Neural crest cell (in vitro differentiated cells): ENCODE data around the gene NPAS3. TPM values are rescaled to one million over a fixed set of nuclear protein-coding genes. Genes with fewer than 3 reads are reported as not detected.

Experiments
- DNase-seq: peaks from one replicate; pipeline ENCODE4 v3.0.0; 2021; ENCODE audit warnings: low read depth, mixed read lengths, low spot score
- H3K27ac Mint-ChIP-seq: one replicate; pipeline ENCODE4 v1.8.0; 2021; ENCODE audit warnings: mild to moderate bottlenecking, mixed read lengths; ENCODE audit not compliant: unreplicated experiment
- H3K27me3 Mint-ChIP-seq: 2 replicates; pipeline ENCODE4 v1.8.0; 2021; ENCODE audit warnings: low read depth, mild to moderate bottlenecking, mixed read lengths
- H3K36me3 Mint-ChIP-seq: 2 replicates; pipeline ENCODE4 v1.8.0; 2021; ENCODE audit warnings: low read depth, mild to moderate bottlenecking, mixed read lengths
- H3K4me1 Mint-ChIP-seq: 2 replicates; pipeline ENCODE4 v1.8.0; 2021; ENCODE audit warnings: mixed read lengths
- H3K4me3 Mint-ChIP-seq: one replicate; pipeline ENCODE4 v1.8.0; 2021; ENCODE audit warnings: mild to moderate bottlenecking, mixed read lengths
- H3K9me3 Mint-ChIP-seq: 2 replicates; pipeline ENCODE4 v1.8.0; 2021; ENCODE audit warnings: mixed read lengths
- CTCF ChIP-seq: fragments of 200-600 bp; sonication (generic); conservative IDR thresholded peaks from 2 replicates; pipeline ENCODE4 v1.5.0; 2021; ENCODE audit warnings: antibody characterized with exemption, mild to moderate bottlenecking
- total RNA-seq: library from RNA; stranded (reverse); gene quantifications from 2 replicates; pipeline ENCODE4 v1.2.1, GENCODE V29; 2021

The NPAS3 gene
- total RNA-seq, 1 donor from 2014 or later = 18.2 TPM

DNA sequence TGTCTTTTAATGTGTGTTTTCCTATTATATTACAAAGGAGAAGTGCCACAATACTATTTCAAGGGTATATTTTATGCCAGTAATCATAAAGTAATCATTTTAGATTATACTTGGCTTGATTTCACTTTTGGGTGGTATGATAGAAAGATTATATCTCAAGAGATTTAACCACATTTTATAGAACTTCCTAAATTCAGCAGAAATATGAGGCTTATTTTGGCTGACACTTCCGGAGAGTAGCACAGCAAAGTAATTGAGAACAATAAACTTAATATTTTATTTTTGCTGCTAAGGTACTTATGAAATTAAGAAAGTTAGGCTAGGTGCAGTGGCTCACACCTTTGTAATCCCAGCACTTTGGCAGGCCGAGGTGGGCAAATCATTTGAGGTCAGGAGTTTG, 319.1 kb downstream of the NPAS3 start:
- Mint-ChIP-seq H3K9me3 (peaks cover 10% of the 10 kb centered on the region), H3K4me3 (no peak overlapping the region), H3K27ac (no peak overlapping the region), H3K4me1 (peaks cover 12% of the 10 kb centered on the region), H3K27me3 (no peaks in the 10 kb centered on the region), H3K36me3 (peaks cover 18% of the 10 kb centered on the region)
- no peak for TF ChIP-seq CTCF
- DNase-seq = no peak

DNA sequence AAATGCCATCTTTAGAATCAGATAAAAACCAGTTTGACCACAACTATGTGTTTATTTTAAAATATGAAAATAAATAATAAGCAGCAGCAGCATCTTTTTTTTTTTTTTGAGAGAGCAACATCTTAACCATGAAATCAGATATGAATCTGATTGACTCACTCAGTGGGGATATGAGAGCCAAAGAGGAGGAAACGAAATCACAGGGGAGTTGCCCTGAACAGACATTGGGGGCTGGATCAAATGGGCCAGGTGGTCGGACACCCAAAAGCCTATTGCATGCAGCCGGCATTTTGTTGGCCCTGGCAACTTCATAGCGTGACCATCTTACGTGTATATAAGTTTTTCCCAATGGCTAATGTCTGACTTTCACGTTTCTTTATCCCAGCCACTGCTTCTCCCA, 321.1 kb downstream of the NPAS3 start:
- Mint-ChIP-seq H3K9me3 (peaks cover 8% of the 10 kb centered on the region), H3K27me3 (no peaks in the 10 kb centered on the region), H3K36me3 (peaks cover 18% of the 10 kb centered on the region), H3K27ac (no peak overlapping the region), H3K4me1 (peaks cover 12% of the 10 kb centered on the region), H3K4me3 (no peak overlapping the region)
- DNase-seq = no peak
- no peak for TF ChIP-seq CTCF

- Mint-ChIP-seq H3K9me3 (no peaks in the 10 kb centered on the region), H3K27me3 (no peaks in the 10 kb centered on the region), H3K27ac (no peak overlapping the region), H3K4me1 (peaks cover 32% of the 10 kb centered on the region), H3K36me3 (peaks cover 5% of the 10 kb centered on the region), H3K4me3 (no peak overlapping the region)
- no peak for DNase-seq
- TF ChIP-seq CTCF = no peak
Observed at GRCh38 chr14:33271216-33271615, 332.5 kb downstream of the NPAS3 start.

DNA sequence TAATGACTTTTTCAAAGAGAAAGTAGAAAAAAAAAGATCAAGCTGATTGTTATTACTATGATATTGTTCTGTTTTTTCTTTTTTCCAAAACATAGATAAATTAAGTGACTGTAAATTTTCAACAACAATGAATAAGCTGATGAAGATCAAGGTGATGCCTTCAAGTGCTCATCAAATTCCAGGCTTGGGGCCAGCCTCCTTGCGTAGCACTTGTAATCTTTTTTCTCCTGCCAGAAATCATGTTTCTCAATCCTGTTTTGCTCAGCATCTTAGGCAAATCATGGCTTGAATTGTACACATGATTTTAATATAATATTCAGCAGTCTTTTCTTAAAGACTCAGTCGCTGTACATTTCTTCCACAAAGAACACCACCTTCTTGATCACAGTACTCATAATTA, 333.2 kb downstream of the NPAS3 start:
- H3K9me3 Mint-ChIP-seq = no peaks in the 10 kb centered on the region
- no peaks in the 10 kb centered on the region for H3K27me3 Mint-ChIP-seq
- no peak for DNase-seq
- peaks cover 32% of the 10 kb centered on the region for H3K4me1 Mint-ChIP-seq
- H3K36me3 Mint-ChIP-seq = peaks cover 5% of the 10 kb centered on the region
- H3K4me3 Mint-ChIP-seq = no peak overlapping the region
- TF ChIP-seq CTCF = no peak
- H3K27ac Mint-ChIP-seq = no peak overlapping the region

DNA sequence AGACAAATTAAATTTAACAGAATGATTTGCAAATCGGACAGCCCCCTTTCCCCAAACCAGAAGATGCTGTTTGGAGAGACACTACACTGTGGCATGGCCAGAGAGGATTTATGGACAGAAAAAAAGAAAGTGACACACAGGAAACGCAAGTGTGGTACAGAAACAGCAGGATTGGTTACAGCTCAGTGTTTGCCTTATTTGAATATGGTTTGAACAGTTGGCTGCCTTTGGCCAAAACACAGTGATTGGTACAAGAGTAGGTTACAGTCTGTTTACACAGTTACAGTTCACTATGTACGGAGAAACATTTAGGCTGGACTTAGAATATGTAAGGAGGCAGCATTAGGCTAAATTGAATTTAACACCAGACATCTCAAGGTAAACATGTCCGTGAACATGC, 335.3 kb downstream of the NPAS3 start:
- peaks cover 22% of the 10 kb centered on the region for H3K4me1 Mint-ChIP-seq
- no peak overlapping the region for H3K27ac Mint-ChIP-seq
- H3K36me3 Mint-ChIP-seq = peaks cover 3% of the 10 kb centered on the region
- no peaks in the 10 kb centered on the region for H3K9me3 Mint-ChIP-seq
- no peaks in the 10 kb centered on the region for H3K27me3 Mint-ChIP-seq
- TF ChIP-seq CTCF = no peak
- H3K4me3 Mint-ChIP-seq = no peak overlapping the region
- no peak for DNase-seq

- Mint-ChIP-seq H3K27me3 (no peaks in the 10 kb centered on the region), H3K36me3 (no peaks in the 10 kb centered on the region), H3K4me1 (peaks cover 17% of the 10 kb centered on the region), H3K4me3 (no peak overlapping the region), H3K27ac (no peak overlapping the region), H3K9me3 (no peaks in the 10 kb centered on the region)
- TF ChIP-seq CTCF = no peak
- no peak for DNase-seq
Observed at GRCh38 chr14:33275879-33276278, 337.2 kb downstream of the NPAS3 start.
